RPMI8226 (cell line): ENCODE data around the gene ART3.
A peak's percentile ranks its signal among the peaks of the same experiment; 100 is the strongest.
"Not testable (repeated sequence)": the region's sequence is repeated elsewhere in the genome, so short reads cannot be mapped to it uniquely, and the experiment has no call there.

Experiments used
- DNase-seq: peaks from one replicate; pipeline ENCODE4 v3.0.0-alpha.2; 2015

The ART3 gene

DNA sequence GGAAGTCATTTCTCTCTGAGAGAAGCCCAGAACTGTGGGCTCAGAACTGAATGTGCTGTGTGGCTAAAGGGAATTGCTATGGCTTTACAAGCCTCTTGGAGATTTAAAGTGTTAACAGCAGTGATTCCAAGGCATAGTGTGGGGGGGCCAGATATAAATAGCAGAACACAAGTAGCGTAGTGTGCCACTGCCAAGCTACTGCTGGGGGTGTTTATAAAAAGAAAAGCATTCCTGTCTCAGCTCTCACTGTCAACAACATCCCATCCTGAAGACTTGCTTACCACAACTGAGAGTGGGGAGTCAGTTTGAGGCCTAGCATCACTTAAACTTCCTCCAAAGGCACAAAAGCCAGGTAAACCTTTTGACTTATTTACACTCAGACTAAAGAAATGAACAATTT, at the start of gene ART3:
TSS of gene ART3 (plus strand) at position 242 of the 400 bp plus-strand sequence. CDS start 1,181 bp downstream, outside the sequence.
- DNase-seq = no peak

GRCh38 chr4:76028350-76028765, 46.2 kb upstream of the ART3 start:
- DNase-seq = peak; percentile 50

DNA sequence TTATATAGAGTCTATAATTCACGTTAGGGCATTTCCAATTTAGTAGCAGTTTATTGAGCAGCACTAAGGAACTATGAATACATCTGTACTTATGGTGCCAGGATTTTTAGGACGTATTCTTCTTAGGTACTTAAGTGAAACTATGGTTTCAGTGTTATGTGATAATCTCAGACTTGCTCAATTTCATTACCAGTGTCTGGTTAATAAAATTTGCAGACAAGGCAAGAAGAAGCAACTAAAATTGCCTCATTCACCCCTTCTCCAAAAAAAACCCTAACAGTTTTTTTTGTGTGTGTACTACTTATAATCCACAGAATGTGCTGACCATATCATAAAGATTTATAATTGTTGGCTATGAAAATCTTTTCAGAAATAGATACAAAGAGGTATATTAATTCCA, 45.2 kb upstream of the ART3 start:
- peak; percentile 44 for DNase-seq

- DNase-seq = no peak
These were observed 39.4 kb upstream of the ART3 start for GRCh38 chr4:76035141-76035540.

DNA sequence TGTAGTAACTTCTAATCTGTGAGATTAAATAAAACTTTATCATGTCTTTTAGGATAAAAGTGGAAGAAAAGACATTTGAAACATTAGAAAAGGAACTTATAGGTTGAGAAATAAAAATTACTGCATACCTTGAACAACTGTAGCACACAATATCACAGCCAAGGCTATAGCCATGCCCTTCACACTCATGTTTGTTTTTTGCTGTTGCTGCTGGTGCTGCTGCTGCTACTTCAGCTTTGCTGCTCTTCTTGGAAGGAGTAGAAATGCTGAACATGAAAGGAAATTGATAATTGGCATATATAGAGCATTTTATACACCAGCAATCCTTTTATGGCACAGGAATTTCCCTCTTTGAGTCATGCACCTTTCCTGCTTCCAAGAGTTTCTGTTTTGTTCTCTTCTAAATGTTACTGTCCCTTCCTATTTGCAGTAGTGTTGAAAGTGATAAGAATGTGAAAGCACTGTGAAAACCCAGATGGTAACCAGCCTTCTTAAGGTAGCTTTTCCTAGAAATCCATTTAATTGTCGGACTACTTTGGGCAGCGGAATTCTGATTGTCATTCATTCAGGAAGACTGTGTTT, 38.6 kb upstream of the ART3 start, which contains the start of gene CXCL11:
TSS of gene CXCL11 (minus strand) at position 272 of the 582 bp plus-strand sequence. CDS start at position 189, 83 bp downstream.
- DNase-seq = no peak

DNA sequence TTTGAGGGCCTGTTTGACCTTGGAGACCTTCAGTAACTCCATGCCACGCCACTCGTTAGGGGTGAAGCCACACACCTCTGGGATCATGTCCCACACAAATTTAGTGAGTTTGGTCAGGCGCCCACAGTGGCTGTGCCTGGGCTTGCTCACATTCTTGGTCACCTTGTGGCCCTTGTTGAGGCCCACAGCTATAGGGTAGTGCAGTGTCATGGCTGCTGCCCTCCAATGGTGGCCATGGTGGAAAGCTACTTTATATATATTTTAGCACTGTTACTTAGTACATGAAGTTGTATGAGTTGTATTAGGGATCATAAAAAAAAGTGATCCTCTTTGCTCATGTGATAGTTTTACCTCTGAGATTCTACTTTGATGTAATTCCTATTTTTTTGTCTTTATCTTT, 37.7 kb upstream of the ART3 start:
- peak; percentile 3 for DNase-seq

DNA sequence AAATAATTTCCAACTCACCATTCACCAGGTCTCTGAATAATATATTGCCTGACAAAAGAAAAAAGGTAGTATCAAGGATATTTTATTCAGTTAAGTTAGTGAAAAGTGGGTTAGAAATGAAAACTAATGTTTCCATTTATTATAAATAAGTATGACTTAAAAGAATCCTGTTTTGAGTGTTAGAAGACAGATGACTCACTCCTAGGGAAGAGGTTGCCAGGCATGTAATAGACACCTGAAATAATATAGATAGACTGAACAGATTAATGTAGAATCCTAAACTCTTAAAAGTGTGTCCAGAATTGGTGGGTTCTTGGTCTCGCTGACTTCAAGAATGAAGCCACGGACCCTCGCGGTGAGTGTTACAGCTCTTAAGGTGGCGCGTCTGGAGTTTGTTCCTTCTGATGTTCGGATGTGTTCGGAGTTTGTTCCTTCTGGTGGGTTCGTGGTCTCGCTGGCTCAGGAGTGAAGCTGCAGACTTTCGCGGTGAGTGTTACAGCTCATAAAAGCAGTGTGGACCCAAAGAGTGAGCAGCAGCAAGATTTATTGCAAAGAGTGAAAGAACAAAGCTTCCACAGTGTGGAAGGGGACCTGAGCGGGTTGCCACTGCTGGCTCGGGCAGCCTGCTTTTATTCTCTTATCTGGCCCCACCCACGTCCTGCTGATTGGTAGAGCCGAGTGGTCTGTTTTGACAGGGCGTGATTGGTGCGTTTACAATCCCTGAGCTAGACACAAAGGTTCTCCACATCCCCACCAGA, 32.1 kb upstream of the ART3 start:
- DNase-seq = not testable (repeated sequence)

DNA sequence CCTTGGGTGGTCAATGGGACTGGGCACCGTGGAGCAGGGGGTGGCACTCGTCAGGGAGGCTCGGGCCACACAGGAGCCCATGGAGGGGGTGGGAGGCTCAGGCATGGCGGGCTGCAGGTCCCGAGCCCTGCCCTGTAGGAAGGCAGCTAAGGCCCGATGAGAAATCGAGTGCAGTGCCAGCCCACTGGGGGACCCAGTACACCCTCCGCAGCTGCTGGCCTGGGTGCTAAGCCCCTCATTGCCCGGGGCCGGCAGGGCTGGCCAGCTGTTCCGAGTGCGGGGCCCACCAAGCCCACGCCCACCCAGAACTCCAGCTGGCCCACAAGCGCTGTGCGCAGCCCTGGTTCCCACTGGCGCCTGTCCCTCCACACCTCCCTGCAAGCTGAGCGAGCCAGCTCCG, 31.2 kb upstream of the ART3 start:
- not testable (repeated sequence) for DNase-seq

DNA sequence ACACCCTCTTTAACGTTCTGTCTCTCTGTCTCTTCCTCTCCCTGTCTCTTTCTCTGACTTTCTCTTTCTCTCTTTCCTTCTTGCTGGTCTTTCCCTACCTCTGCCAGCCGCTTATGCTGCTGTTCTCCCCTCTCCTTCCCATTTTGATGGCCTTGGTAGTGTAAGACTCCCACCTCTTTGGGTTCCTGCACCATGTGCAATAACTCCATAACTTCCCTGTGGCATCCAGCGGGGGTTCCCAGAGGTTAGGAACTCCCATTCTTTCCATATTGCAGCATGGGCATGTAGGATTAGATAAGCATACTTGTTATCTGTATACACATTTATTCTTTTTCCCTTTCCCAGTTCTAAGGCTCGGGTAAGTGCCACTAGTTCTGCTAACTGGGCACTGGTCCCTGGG, 29.8 kb upstream of the ART3 start:
- DNase-seq = not testable (repeated sequence)

DNA sequence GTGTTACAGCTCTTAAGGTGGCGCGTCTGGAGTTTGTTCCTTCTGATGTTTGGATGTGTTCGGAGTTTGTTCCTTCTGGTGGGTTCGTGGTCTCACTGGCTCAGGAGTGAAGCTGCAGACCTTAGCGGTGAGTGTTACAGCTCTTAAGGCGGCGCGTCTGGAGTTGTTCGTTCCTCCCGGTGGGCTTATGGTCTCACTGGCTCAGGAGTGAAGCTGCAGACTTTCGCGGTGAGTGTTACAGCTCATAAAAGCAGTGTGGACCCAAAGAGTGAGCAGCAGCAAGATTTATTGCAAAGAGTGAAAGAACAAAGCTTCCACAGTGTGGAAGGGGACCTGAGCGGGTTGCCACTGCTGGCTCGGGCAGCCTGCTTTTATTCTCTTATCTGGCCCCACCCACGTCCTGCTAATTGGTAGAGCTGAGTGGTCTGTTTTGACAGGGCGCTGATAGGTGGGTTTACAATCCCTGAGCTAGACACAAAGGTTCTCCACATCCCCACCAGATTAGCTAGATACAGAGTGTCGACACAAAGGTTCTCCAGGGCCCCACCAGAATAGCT, 24.6 kb upstream of the ART3 start:
- DNase-seq = not testable (repeated sequence)

GRCh38 chr4:76050560-76051050, 23.9 kb upstream of the ART3 start:
- DNase-seq = not testable (repeated sequence)

DNA sequence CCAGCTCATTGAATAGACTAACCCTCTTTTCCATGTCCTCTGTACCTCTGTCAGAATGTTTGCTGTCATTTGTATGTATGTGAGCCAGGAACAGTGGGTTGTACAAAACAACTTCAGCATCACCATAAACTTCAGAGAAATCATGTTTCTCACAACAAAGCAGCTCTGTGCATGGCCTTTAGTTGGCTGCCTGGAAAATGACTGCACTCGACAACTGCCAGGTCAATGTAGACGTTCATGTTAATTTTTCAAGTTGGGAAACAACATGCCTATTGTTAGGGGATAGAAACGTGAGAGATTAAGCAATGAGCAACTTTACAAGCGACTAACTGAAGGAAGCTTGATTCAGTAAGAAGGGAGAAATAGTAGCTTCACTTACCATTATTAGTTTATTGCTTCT, 20.8 kb upstream of the ART3 start:
- DNase-seq = no peak

DNA sequence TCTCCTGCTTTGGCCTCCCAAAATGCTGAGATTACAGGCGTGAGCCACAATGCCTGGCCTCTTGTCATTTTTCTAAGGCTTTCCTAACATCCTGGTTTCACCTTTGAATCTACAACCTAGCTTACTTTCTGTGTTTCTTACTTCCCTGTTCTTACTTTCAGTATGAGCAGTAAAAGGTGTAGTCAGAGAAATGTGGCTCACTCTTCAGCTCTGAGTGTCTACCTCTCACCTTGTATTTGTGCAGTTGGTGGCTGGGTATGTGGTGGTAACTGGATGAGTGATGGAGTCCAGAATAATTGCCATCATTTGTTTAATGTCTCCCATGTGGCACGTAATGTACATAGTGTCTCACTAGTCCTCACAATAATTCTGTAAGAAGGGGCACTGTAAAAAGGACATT, 19.5 kb upstream of the ART3 start:
- DNase-seq = peak; percentile 56

- no peak for DNase-seq
These were observed 19.1 kb upstream of the ART3 start for GRCh38 chr4:76055421-76055820.

GRCh38 chr4:76058302-76058701, 16.2 kb upstream of the ART3 start:
- DNase-seq = no peak

DNA sequence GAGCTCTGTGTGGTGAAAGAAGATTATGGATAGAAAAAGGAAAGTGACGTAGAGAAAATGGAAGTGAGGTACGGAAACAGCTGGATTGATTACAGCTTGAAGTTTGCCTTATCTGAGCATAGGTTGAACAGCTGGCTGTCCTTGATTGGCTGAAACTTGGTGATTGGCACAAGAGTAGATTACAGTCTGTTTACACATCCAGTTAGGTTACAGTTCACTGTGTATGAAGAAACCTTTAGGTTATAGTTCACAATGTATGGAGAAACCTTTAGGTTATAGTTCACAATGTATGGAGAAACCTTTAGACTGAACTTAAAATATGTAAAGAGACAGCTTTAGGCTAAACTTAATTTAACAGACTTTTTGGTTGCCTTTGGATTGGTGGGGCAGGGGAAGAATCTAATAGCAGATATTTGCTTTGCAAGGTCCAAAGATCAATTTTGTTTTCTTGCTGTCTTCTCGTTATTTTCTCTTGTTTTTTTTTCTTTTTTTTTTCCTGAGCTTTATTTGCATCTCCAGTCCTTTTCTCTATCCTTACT, 15.6 kb upstream of the ART3 start:
- DNase-seq = no peak

DNA sequence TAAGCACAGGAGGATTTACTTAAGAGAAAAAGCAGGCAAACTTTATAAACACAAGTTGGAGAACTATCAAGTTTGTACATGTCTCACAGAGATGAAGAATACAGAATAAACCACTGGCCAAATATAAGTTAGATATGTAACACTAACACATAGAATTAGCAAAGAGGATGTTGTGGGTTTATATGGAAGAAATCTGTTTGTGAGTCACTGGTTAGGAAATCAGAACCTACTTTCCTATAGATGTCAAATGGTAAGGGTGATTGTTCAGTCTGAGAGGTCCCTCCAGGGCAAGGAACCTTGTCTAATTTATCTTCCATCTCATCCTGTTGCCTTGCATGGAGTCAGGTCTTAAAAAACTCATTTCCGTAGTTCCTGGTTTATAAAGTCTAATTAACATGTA, 14.8 kb upstream of the ART3 start:
- no peak for DNase-seq

DNA sequence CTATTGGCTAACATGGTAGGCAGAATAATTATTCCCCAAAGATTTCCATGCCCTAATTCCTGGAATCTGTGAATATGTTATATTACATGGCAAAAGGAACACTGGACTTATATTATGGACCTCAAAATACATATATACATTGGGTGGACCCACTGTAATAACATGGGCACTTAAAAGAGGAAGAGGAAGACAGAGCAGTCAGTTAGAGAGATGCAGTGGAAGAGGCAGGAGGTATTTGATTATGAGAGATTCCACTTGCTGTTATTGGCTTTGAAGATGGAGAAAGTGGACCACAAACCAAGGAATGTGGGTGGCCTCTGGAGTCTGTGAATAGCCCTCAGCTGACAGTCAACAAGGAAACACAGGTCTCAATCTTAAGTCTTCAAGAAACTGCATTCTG, 14.0 kb upstream of the ART3 start:
- DNase-seq = no peak

GRCh38 chr4:76061421-76061820, 13.1 kb upstream of the ART3 start:
- no peak for DNase-seq

DNA sequence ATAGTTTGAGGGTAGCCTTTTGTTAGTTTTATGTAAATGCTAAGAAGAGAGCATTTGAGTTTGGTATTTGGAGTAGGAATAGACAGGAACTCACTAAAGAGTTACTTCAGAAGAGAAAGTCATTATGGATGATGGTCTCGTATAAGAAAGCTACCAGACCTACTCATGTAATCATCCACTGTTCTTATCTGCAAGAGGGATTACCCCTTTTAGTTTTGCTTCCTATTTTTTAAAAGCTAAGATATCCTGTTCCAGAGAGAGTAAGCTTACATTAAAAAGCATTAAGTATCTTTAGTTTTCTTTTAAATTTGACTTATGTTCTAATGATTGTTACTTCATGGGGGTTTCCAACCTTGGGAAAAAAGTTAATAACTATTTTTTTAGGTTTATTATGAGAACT, 12.5 kb upstream of the ART3 start:
- DNase-seq = no peak

DNA sequence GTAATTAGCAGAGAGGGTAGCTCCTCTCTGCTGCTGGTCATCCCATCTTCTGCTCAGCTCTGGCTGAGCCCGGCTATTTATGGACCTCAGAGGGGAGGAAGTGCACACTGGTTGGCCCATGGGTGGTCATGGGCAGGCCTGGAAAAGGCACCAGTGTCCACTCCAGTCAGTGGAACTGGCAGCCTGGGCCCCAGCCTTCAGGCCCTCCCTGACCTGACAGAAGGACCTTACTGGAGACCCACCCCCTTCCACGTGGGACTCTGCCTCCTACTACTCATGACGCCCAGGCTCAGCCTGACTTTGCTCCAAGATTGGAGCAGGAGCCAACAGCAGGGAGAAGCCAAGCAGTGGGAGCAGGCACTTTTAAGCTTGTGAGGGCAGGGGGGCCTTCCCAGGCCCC, 8.0 kb upstream of the ART3 start:
- no peak for DNase-seq

GRCh38 chr4:76067652-76068286, 6.7 kb upstream of the ART3 start:
- DNase-seq = peak; percentile 75

GRCh38 chr4:76072760-76073159, 1.7 kb upstream of the ART3 start:
- DNase-seq = no peak
